HepG2 (cell line): Measurements from ENCODE around the gene HTRA1. TPM values are rescaled to one million over a fixed set of nuclear protein-coding genes. Genes with fewer than 3 reads are reported as not detected.

Experiments used
- ATAC-seq: fragments of 200-7000 bp; cut with Tn5 transposase; 3 replicates; pipeline ENCODE4 v1.9.1; 2020; ENCODE audit warnings: mild to moderate bottlenecking, moderate library complexity
- BruUV-seq: library from RNA; stranded (reverse); fragments of 400-500 nt; replicated peaks from 2 replicates; lab custom pipeline; 2021; lab: Mats Ljungman, UMichigan
- CTCF ChIA-PET: fragments of 300-600 bp; formaldehyde crosslinking; extraction: SDS; loops from one replicate; lab custom pipeline; 2021; ENCODE audit warnings: low total read pairs, inconsistent platforms, low intra/inter-chr PET ratio; lab: Yijun Ruan, JAX
- POLR2A ChIA-PET: fragments of 350-600 bp; sonication (Branson Sonifier 250); formaldehyde crosslinking; loops from one replicate; lab custom pipeline; 2020; ENCODE audit warnings: antibody characterized with exemption, inconsistent platforms; lab: Yijun Ruan, JAX
- DNase-seq: peaks from one replicate; pipeline ENCODE4 v3.0.0-alpha.2; 2015; ENCODE audit warnings: low spot score
- FAIRE-seq: peaks from 3 replicates; lab custom pipeline; 2011; peaks lifted over from hg19 to GRCh38; lab: Jason Lieb, UNC
- H2AFZ ChIP-seq: one replicate; pipeline ENCODE4 v1.6.1; 2011; ENCODE audit warnings: low read length, inconsistent platforms
- H3K27ac ChIP-seq: fragments of 300-600 bp; 3 replicates; pipeline ENCODE4 v1.8.0; 2011; ENCODE audit warnings: mixed run types, mild to moderate bottlenecking, mixed read lengths, low read length, inconsistent platforms; ENCODE audit not compliant: insufficient read depth; ENCODE audit errors: extremely low read length
- H3K27me3 ChIP-seq, 2 experiments: fragments of 200-600 bp in 1 of 2; 2 replicates in 1 of 2; 3 replicates in 1 of 2; pipeline versions ENCODE4 v1.6.0 to v1.8.0; 2011; ENCODE audit warnings: low read length in 2 of 2, mild to moderate bottlenecking in 2 of 2, moderate library complexity in 2 of 2, inconsistent platforms in 1 of 2; ENCODE audit not compliant: insufficient read depth in 2 of 2, control insufficient read depth in 1 of 2
- H3K36me3 ChIP-seq, 2 experiments: fragments of 200-600 bp in 1 of 2; replicated peaks in 1 of 2; 2 replicates in 1 of 2; 3 replicates in 1 of 2; pipeline versions ENCODE4 v1.5.1 to v1.8.0; 2011; ENCODE audit warnings: low read length in 2 of 2, inconsistent platforms in 1 of 2; ENCODE audit not compliant: insufficient read depth in 2 of 2, control insufficient read depth in 1 of 2
- H3K4me1 ChIP-seq: 2 replicates; pipeline ENCODE4 v1.5.1; 2012; ENCODE audit warnings: low read length, inconsistent platforms; ENCODE audit not compliant: insufficient read depth
- H3K4me2 ChIP-seq: 2 replicates; pipeline ENCODE4 v1.6.0; 2011; ENCODE audit warnings: low read depth, low read length, inconsistent platforms
- H3K4me3 ChIP-seq, 3 experiments: fragments of 200-600 bp in 1 of 3; sonication (generic), shearing (Covaris generic) in 1 of 3; replicated peaks in 1 of 3; 2 replicates each; pipeline ENCODE4 v1.5.1; 2011 to 2016; ENCODE audit warnings: low read length in 3 of 3, inconsistent platforms in 2 of 3, low read depth in 2 of 3, mild to moderate bottlenecking in 2 of 3, control low read depth in 1 of 3, mixed read lengths in 1 of 3; ENCODE audit not compliant: insufficient read depth in 1 of 3
- H3K79me2 ChIP-seq: one replicate; pipeline ENCODE4 v1.6.1; 2011; ENCODE audit warnings: low read length, inconsistent platforms; ENCODE audit not compliant: insufficient read depth
- H3K9ac ChIP-seq: 2 replicates; pipeline ENCODE4 v1.6.0; 2011; ENCODE audit warnings: mild to moderate bottlenecking, low read depth, low read length, inconsistent platforms; ENCODE audit not compliant: insufficient read depth
- H3K9me3 ChIP-seq: 2 replicates; pipeline ENCODE4 v1.5.1; 2012; ENCODE audit warnings: mild to moderate bottlenecking, low read length
- H4K20me1 ChIP-seq: 2 replicates; pipeline ENCODE4 v1.6.0; 2011; ENCODE audit warnings: inconsistent platforms, mild to moderate bottlenecking, low read length, moderate library complexity; ENCODE audit not compliant: insufficient read depth
- AGO1 ChIP-seq: fragments of 200-400 bp; formaldehyde crosslinking; IDR thresholded peaks from 2 replicates; pipeline ENCODE4 v1.6.1; 2017; ENCODE audit warnings: mild to moderate bottlenecking, low read depth, low read length, moderate library complexity; ENCODE audit not compliant: poor library complexity, severe bottlenecking
- HIC2 ChIP-seq: sonication (generic); formaldehyde crosslinking; IDR thresholded peaks from 2 replicates; pipeline ENCODE4 v1.9.0; 2022; ENCODE audit warnings: low read depth, missing genetic modification reagents
- IRX3 ChIP-seq: sonication (generic); formaldehyde crosslinking; IDR thresholded peaks from 2 replicates; pipeline ENCODE4 v1.8.1; 2023; ENCODE audit warnings: mild to moderate bottlenecking, low read depth, missing genetic modification reagents, borderline replicate concordance
- PCBP1 ChIP-seq: fragments of 200-400 bp; formaldehyde crosslinking; IDR thresholded peaks from 2 replicates; pipeline ENCODE4 v1.6.1; 2017; ENCODE audit warnings: mild to moderate bottlenecking, low read depth, low read length, borderline replicate concordance
- POLR2G ChIP-seq: fragments of 200-400 bp; formaldehyde crosslinking; IDR thresholded peaks from 2 replicates; pipeline ENCODE4 v1.6.1; 2018; ENCODE audit warnings: mild to moderate bottlenecking, low read depth, low read length, moderate library complexity
- ZNF264 ChIP-seq: sonication (generic); formaldehyde crosslinking; IDR thresholded peaks from 2 replicates; pipeline ENCODE4 v1.4.0; 2020; ENCODE audit warnings: missing genetic modification reagents
- ZNF335 ChIP-seq: sonication (generic); formaldehyde crosslinking; IDR thresholded peaks from 2 replicates; pipeline ENCODE4 v1.4.0; 2020; ENCODE audit warnings: missing genetic modification reagents
- ZNF891 ChIP-seq: sonication (generic); formaldehyde crosslinking; IDR thresholded peaks from 2 replicates; pipeline ENCODE4 v1.5.0; 2020; ENCODE audit warnings: mild to moderate bottlenecking, missing genetic modification reagents
- ZSCAN30 ChIP-seq: sonication (generic); formaldehyde crosslinking; IDR thresholded peaks from 2 replicates; pipeline ENCODE4 v1.5.0; 2020; ENCODE audit warnings: mild to moderate bottlenecking, missing genetic modification reagents
- WGBS: methylation state at CpG from one replicate; pipeline ENCODE4 v1.1.6; 2017; ENCODE audit warnings: low lambda C conversion rate; 5-methylcytosine and 5-hydroxymethylcytosine counted together
- in situ Hi-C: cut with HindIII; loops from 2 replicates; pipeline ENCODE4 v1.10.0; 2017; ENCODE audit warnings: low pct_unique_long_range_greater_than_20kb; ENCODE audit not compliant: extremely low pct_ligation_motif_present
- intact Hi-C: fragments of 100-400 bp; cut with micrococcal nuclease; formaldehyde crosslinking; loops from one replicate; pipeline ENCODE4 v1.10.0; 2022; ENCODE audit not compliant: unreplicated experiment
- polyA plus RNA-seq, 8 experiments: library from polyadenylated mRNA; depleted of rRNA in 3 of 8; stranded (reverse) in 7 of 8; unstranded in 1 of 8; fragments of >200 nt; fragmentation: Illumina TruSeq in 4 of 8; extraction: Trizol in 4 of 8; gene quantifications; 2 replicates each; pipeline versions ENCODE4 v1.2.1 to v1.2.3, GENCODE V29; 2011 to 2016; ENCODE audit warnings: low read depth in 4 of 8, missing spikeins in 1 of 8, mixed read lengths in 1 of 8; ENCODE audit not compliant: insufficient read depth in 1 of 8
- total RNA-seq, 5 experiments: library from RNA; depleted of rRNA; stranded (reverse); fragments of >200 nt; fragmentation: Illumina TruSeq; extraction: Trizol; gene quantifications; 2 replicates each; pipeline ENCODE4 v1.2.3, GENCODE V29; 2016; ENCODE audit warnings: low read depth in 1 of 5
- TF ChIP-seq, protein P1 (sequence below): IDR thresholded peaks from 2 replicates; pipeline ENCODE4 v1.6.1; 2016; ENCODE audit warnings: low read depth

Gene HTRA1
- total and polyA plus RNA-seq, 2 of the 13 experiments (the other 11 are each of a cell fraction or from before 2014, with no cell fraction given): 0.11 to 0.40 TPM

GRCh38 chr10:122561212-122561611 is 99.9 kb downstream of the HTRA1 start:
- Histone ChIP-seq H3K79me2 (no peaks in the 10 kb centered on the region), H3K4me1 (no peaks in the 10 kb centered on the region), H3K9me3 (no peaks in the 10 kb centered on the region), H3K27me3 (peaks cover 0 to 9% of the 10 kb centered on the region in 2 experiments; a peak in 3 of 5 replicates), H3K27ac (no peak overlapping the region), H2AFZ (no peak overlapping the region), H3K4me3 (no peak overlapping the region), H3K4me2 (no peak overlapping the region), H3K9ac (no peak overlapping the region), H3K36me3 (no peaks in the 10 kb centered on the region)
- ATAC-seq (no peak), DNase-seq (no peak)
- in situ Hi-C loops: no loop called here
- no TSS peak for BruUV-seq
- WGBS: 35% methylated on average over 6 of the region's 6 CpGs
- POLR2A ChIA-PET: no interaction called here
- TF ChIP-seq ZNF891 (no peak), HIC2 (CRISPR knock-in tag) (no peak), IRX3 (CRISPR knock-in tag) (no peak), PCBP1 (no peak), POLR2G (no peak), AGO1 (no peak), ZNF335 (CRISPR knock-in tag) (no peak), ZSCAN30 (CRISPR knock-in tag) (no peak), ZNF264 (CRISPR knock-in tag) (no peak)
- TF ChIP-seq, protein P1, sequence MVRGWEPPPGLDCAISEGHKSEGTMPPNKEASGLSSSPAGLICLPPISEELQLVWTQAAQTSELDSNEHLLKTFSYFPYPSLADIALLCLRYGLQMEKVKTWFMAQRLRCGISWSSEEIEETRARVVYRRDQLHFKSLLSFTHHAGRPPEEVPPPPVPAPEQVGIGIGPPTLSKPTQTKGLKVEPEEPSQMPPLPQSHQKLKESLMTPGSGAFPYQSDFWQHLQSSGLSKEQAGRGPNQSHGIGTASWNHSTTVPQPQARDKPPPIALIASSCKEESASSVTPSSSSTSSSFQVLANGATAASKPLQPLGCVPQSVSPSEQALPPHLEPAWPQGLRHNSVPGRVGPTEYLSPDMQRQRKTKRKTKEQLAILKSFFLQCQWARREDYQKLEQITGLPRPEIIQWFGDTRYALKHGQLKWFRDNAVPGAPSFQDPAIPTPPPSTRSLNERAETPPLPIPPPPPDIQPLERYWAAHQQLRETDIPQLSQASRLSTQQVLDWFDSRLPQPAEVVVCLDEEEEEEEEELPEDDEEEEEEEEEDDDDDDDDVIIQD (CRISPR knock-in tag): no peak
- TF ChIP-seq, all 625 proteins: peak for 0
- FAIRE-seq: no peak
- CTCF ChIA-PET: no interaction called here
- H4K20me1 ChIP-seq: no peaks in the 10 kb centered on the region
- intact Hi-C loops: loop anchor here (10.0 kb wide), 1 partner anchor 116 kb away; no protein-coding TSS in a partner anchor
